Psoas muscle (tissue), 8 donors: Measurements from ENCODE around the gene MALRD1. TPM values are rescaled to one million over a fixed set of nuclear protein-coding genes. Genes with fewer than 3 reads are reported as not detected.
"Not testable (repeated sequence)": the region's sequence is repeated elsewhere in the genome, so short reads cannot be mapped to it uniquely, and the experiment has no call there.

Source experiments
- ATAC-seq, 4 donors: fragments of 200-7000 bp; cut with Tn5 transposase; one replicate each; pipeline ENCODE4 v1.9.1; 2020; ENCODE audit warnings: moderate library complexity in 3 of 4, mild to moderate bottlenecking in 2 of 4
- DNase-seq, 2 donors: peaks; one replicate each; pipeline ENCODE4 v3.0.0-alpha.2; 2020
- H3K27ac ChIP-seq: fragments of 200-600 bp; one replicate; pipeline ENCODE4 v1.8.0; 2022
- H3K27me3 ChIP-seq, 3 donors: fragments of 200-600 bp in 1 of 3; one replicate each; pipeline versions ENCODE4 v1.6.1 to v1.8.0; 2013 to 2022; ENCODE audit warnings: low read length in 2 of 3, mild to moderate bottlenecking in 2 of 3, moderate library complexity in 1 of 3; ENCODE audit not compliant: insufficient read depth in 3 of 3
- H3K36me3 ChIP-seq, 2 donors: fragments of 200-600 bp in 1 of 2; one replicate each; pipeline versions ENCODE4 v1.6.1 to v1.8.0; 2013 to 2022; ENCODE audit warnings: low read depth in 1 of 2, mild to moderate bottlenecking in 1 of 2, moderate library complexity in 1 of 2; ENCODE audit not compliant: insufficient read depth in 1 of 2
- H3K4me1 ChIP-seq: fragments of 200-600 bp; one replicate; pipeline ENCODE4 v1.8.0; 2022
- H3K4me3 ChIP-seq: fragments of 200-600 bp; one replicate; pipeline ENCODE4 v1.8.0; 2022; ENCODE audit warnings: mild to moderate bottlenecking
- H3K9me3 ChIP-seq: fragments of 200-600 bp; one replicate; pipeline ENCODE4 v1.8.0; 2022
- CTCF ChIP-seq: fragments of 200-600 bp; IDR thresholded peaks from one replicate; pipeline ENCODE4 v1.8.0; 2022; ENCODE audit warnings: antibody characterized with exemption
- WGBS, 3 donors: extraction: QIAGEN DNeasy Blood & Tissue Kit; methylation state at CpG; one replicate each; pipeline versions ENCODE4 v1.1.6 to v1.1.7; 2013; 5-methylcytosine and 5-hydroxymethylcytosine counted together
- intact Hi-C, 2 donors: fragments of 100-400 bp; cut with DNase I; formaldehyde crosslinking; loops; one replicate each; pipeline versions ENCODE4 v1.11.0 to v1.14.2; 2022
- polyA plus RNA-seq, 3 donors: library from polyadenylated mRNA; stranded (reverse); fragments of 200-250 nt; gene quantifications; one replicate each; pipeline ENCODE4 v1.2.3, GENCODE V29; 2013
- total RNA-seq, 4 donors: library from RNA; stranded (reverse); fragmentation: NEBNext Ultra II Directional in 2 of 4; extraction: Animal tissue kit (Norgen Biotek cat#: 25700) in 2 of 4; gene quantifications; one replicate each; pipeline versions ENCODE4 v1.2.1 to v1.2.4, GENCODE V29; 2021 to 2023
- donor health status: healthy with polysubstance abuse.
- donor health status: DM: no; HTN: no; CAD: no; lungs with moderate emphysema.
- donor health status: Bipolar disorder and iron deficiency.
- donor health status: healthy.
- donor health status: DM: yes; HTN: yes; CAD: no.
- donor health status: DM: no; HTN: no; CAD: no.
- donor health status: DM: no; HTN: no; CAD: no.
- donor health status: DM: yes; HTN: yes; CAD: no.

The MALRD1 gene
- total and polyA plus RNA-seq, 7 donors = 0.12 to 0.39 (median 0.27) TPM; not detected in 3

GRCh38 chr10:19767876-19768275 lies 719.3 kb downstream of the MALRD1 start:
- no peaks in the 10 kb centered on the region for H3K27me3 ChIP-seq
- ATAC-seq (no peak), DNase-seq (no peak)
- H3K4me3 ChIP-seq = no peak overlapping the region
- H3K36me3 ChIP-seq = no peaks in the 10 kb centered on the region
- intact Hi-C loops = no loop called here
- H3K4me1 ChIP-seq = no peaks in the 10 kb centered on the region
- no peak overlapping the region for H3K27ac ChIP-seq
- TF ChIP-seq CTCF = no peak
- 53 to 61% (median 59%) methylated on average over 7 of the region's 7 CpGs for WGBS, 3 donors
- no peaks in the 10 kb centered on the region for H3K9me3 ChIP-seq

GRCh38 chr10:19769826-19770225 lies 721.2 kb downstream of the MALRD1 start:
- intact Hi-C loops, ATAC-seq, H3K4me3 ChIP-seq, H3K4me1 ChIP-seq, H3K27me3 ChIP-seq, H3K36me3 ChIP-seq, DNase-seq, H3K27ac ChIP-seq, H3K9me3 ChIP-seq: not testable (repeated sequence)
- 41 to 65% (median 47%) methylated on average over 3 of the region's 3 CpGs for WGBS, 3 donors

GRCh38 chr10:19772972-19773371 lies 724.4 kb downstream of the MALRD1 start:
- Histone ChIP-seq H3K4me1 (no peaks in the 10 kb centered on the region), H3K4me3 (no peak overlapping the region), H3K9me3 (no peaks in the 10 kb centered on the region), H3K36me3 (no peaks in the 10 kb centered on the region), H3K27ac (no peak overlapping the region), H3K27me3 (no peaks in the 10 kb centered on the region)
- 74 to 81% (median 76%) methylated on average over 2 of the region's 2 CpGs for WGBS, 3 donors
- ATAC-seq (no peak), DNase-seq (no peak)
- TF ChIP-seq CTCF = no peak
- intact Hi-C loops = no loop called here

- no peak for ATAC-seq
Measured at GRCh38 chr10:19775296-19775695, 726.7 kb downstream of the MALRD1 start.

GRCh38 chr10:19777806-19778205 lies 729.2 kb downstream of the MALRD1 start:
- no peak for TF ChIP-seq CTCF
- DNase-seq (no peak), ATAC-seq (no peak)
- H3K27me3 ChIP-seq = no peaks in the 10 kb centered on the region
- no peaks in the 10 kb centered on the region for H3K36me3 ChIP-seq
- 38 to 44% (median 39%) methylated on average over 2 of the region's 2 CpGs for WGBS, 3 donors
- no peak overlapping the region for H3K4me3 ChIP-seq
- H3K27ac ChIP-seq = no peak overlapping the region
- intact Hi-C loops = no loop called here
- no peaks in the 10 kb centered on the region for H3K4me1 ChIP-seq
- H3K9me3 ChIP-seq = no peaks in the 10 kb centered on the region

More at GRCh38 chr10:19775296-19775695, 726.7 kb downstream of the MALRD1 start:
- H3K4me3 ChIP-seq = no peak overlapping the region
- intact Hi-C loops = no loop called here
- H3K27ac ChIP-seq = no peak overlapping the region
- H3K4me1 ChIP-seq = no peaks in the 10 kb centered on the region
- TF ChIP-seq CTCF = no peak
- WGBS, 3 donors = 85 to 91% (median 85%) methylated on average over 2 of the region's 2 CpGs
- no peak for DNase-seq
- H3K9me3 ChIP-seq = no peaks in the 10 kb centered on the region
- no peaks in the 10 kb centered on the region for H3K36me3 ChIP-seq
- no peaks in the 10 kb centered on the region for H3K27me3 ChIP-seq
